ENCODE data around the gene KIAA0825.

KIAA0825 gene

DNA sequence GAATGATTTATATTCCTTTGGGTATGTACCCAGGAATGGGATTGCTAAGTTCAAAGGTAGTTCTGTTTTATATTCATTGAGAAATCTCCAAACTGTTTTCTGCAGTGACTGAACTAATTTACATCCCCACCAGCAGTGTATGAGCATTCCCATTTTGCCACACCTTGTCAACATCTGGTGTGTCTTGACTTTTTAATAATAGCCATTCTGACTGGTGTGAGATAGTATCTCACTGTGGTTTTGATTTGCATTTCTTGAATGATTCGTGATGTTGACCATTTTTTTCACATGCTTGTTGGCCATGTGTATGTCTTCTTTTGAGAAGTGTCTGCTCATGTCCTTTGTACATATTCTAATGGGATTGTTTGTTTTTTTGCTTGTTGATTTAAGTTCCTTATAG lies 421.5 kb downstream of the KIAA0825 start:
- Mint-ChIP-seq H3K9me3 (no peaks in the 10 kb centered on the region), H3K4me1 (no peaks in the 10 kb centered on the region), H3K27me3 (ENCODE audit: low read depth, poor library complexity) (peaks cover 5% of the 10 kb centered on the region), H3K36me3 (ENCODE audit: low read depth) (no peaks in the 10 kb centered on the region), H3K27ac (no peak overlapping the region), H3K4me3 (no peak overlapping the region)
- DNase-seq, result no peak
- TF ChIP-seq, protein P1, sequence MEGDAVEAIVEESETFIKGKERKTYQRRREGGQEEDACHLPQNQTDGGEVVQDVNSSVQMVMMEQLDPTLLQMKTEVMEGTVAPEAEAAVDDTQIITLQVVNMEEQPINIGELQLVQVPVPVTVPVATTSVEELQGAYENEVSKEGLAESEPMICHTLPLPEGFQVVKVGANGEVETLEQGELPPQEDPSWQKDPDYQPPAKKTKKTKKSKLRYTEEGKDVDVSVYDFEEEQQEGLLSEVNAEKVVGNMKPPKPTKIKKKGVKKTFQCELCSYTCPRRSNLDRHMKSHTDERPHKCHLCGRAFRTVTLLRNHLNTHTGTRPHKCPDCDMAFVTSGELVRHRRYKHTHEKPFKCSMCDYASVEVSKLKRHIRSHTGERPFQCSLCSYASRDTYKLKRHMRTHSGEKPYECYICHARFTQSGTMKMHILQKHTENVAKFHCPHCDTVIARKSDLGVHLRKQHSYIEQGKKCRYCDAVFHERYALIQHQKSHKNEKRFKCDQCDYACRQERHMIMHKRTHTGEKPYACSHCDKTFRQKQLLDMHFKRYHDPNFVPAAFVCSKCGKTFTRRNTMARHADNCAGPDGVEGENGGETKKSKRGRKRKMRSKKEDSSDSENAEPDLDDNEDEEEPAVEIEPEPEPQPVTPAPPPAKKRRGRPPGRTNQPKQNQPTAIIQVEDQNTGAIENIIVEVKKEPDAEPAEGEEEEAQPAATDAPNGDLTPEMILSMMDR (IDR thresholded peaks at IDR 0.05), result no peak

DNA sequence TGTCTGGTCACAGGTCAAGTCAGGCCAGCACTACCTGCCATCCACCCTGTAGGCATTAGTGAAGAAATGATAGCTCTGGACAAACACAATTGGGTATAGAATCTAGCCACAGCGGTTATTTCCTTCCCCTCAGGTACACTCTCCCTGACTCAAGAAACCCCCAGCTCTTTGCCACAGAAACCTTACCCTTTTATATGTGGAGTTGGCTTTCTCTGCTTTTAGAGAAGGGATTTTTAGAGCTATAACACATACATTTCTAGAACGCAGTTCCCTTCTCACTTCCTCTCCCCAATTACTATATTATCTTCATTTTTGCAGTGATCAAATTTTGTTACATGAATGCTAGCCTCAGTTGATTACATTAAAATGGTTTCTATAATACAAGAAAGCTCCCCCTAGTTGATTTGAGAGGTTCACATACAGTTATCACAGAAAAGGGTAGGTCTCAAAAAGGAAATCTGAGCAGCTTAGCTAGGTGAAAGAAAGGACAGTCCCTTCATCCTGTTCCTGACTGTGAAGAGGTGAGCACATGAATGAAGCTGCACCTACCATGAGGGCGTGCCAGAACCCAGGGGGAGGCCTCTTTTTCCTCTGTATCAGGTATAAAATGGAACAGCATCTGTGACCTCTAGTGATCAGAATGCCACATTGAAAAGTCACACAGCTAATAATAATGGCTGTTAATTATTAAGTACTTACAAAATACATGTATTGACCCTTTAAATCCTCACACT lies 425.6 kb downstream of the KIAA0825 start:
- H3K27ac Mint-ChIP-seq, result no peak overlapping the region
- H3K4me3 Mint-ChIP-seq, result no peak overlapping the region
- TF ChIP-seq, protein P1 (IDR thresholded peaks at IDR 0.05), result no peak
- no peaks in the 10 kb centered on the region for H3K4me1 Mint-ChIP-seq
- no peaks in the 10 kb centered on the region for H3K27me3 Mint-ChIP-seq (ENCODE audit: low read depth, poor library complexity)
- no peaks in the 10 kb centered on the region for H3K9me3 Mint-ChIP-seq
- no peaks in the 10 kb centered on the region for H3K36me3 Mint-ChIP-seq (ENCODE audit: low read depth)
- DNase-seq, result no peak

DNA sequence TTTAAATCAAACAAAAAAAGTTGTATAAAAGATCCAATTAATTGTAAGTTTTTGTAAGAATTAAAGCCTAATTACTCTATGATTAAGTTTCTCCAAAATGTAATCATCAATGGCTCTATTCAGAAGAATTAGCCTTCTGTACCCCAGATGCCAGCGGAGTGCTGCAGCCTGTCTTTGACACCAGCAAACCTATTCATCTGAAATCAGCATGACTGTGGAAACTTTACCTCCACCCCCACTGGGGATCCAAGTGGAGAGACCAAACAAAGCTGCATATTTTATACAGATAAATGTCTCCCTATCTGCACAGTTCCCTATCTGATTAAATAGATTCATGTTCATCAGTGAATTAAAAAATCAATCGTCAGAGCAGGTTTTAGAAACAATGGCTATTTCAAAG lies 426.8 kb downstream of the KIAA0825 start:
- peaks cover 4% of the 10 kb centered on the region for H3K9me3 Mint-ChIP-seq
- TF ChIP-seq, protein P1 (IDR thresholded peaks at IDR 0.05), result no peak
- H3K4me3 Mint-ChIP-seq, result no peak overlapping the region
- H3K4me1 Mint-ChIP-seq, result no peaks in the 10 kb centered on the region
- no peak overlapping the region for H3K27ac Mint-ChIP-seq
- peaks cover 3% of the 10 kb centered on the region for H3K27me3 Mint-ChIP-seq (ENCODE audit: low read depth, poor library complexity)
- H3K36me3 Mint-ChIP-seq (ENCODE audit: low read depth), result no peaks in the 10 kb centered on the region
- no peak for DNase-seq

DNA sequence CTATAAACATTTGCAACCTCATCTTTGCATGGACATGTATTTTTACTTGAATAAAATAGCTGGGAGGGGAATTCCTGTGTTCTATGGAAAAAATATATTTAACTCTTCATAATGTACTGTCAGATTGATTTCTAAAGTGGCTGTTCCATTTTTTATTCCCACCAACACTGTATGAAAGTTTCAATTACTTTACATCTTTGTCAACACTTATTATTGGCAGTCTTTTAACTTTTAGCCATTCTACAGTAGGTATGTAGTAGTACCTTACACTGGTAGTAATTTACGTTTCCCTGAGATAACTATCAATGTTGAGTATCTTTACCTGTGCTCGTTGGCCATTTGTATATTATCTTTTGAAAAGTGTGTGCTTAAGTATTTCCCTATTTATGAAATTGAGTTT lies 429.7 kb downstream of the KIAA0825 start:
- Mint-ChIP-seq H3K9me3 (peaks cover 4% of the 10 kb centered on the region), H3K4me3 (no peak overlapping the region), H3K27ac (no peak overlapping the region), H3K36me3 (ENCODE audit: low read depth) (no peaks in the 10 kb centered on the region), H3K4me1 (no peaks in the 10 kb centered on the region), H3K27me3 (ENCODE audit: low read depth, poor library complexity) (peaks cover 3% of the 10 kb centered on the region)
- DNase-seq, result no peak
- TF ChIP-seq, protein P1 (IDR thresholded peaks at IDR 0.05), result no peak

DNA sequence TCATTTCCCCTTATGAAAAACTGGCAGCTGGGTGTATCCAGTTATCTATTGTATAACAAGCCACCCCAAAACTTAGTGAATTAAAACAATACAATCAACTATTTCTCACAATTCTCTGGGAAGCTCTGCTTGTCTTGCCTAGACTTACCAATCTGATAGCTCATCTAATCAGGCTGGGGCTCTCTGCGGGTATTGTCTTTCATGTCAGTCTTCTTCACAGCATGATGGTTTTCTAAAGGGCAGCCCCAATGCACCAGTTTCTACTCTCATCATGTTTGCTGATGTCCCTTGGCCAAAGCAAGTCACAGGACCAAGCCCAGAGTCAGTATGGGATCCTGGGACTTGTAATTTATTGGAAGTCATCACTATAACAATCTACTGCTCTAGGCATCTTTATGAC lies 433.5 kb downstream of the KIAA0825 start:
- no peak for DNase-seq
- Mint-ChIP-seq H3K4me1 (no peaks in the 10 kb centered on the region), H3K9me3 (peaks cover 4% of the 10 kb centered on the region), H3K4me3 (no peak overlapping the region), H3K27ac (no peak overlapping the region), H3K27me3 (ENCODE audit: low read depth, poor library complexity) (peaks cover 3% of the 10 kb centered on the region), H3K36me3 (ENCODE audit: low read depth) (no peaks in the 10 kb centered on the region)
- TF ChIP-seq, protein P1 (IDR thresholded peaks at IDR 0.05), result no peak

DNA sequence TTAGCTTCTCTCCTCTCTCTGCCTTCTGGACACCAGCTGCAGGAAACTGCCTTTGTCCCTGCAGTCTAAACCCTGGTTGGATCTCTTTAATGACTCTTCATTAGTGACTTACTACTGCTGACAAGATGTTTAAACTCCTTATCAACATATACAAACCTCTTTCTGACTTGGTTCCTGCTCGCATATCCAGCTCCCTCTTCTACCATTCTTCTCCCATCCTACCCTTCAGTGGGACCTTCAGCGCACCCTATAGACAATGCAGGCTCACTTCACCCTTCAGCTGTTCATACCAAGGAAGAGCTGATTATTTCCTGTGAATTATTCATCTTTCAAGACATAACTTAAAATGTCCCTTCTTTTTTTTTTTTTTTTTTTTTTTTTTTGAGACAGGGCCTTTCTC lies 436.5 kb downstream of the KIAA0825 start:
- no peaks in the 10 kb centered on the region for H3K4me1 Mint-ChIP-seq

More for the DNA sequence above, 436.5 kb downstream of the KIAA0825 start:
- peaks cover 1% of the 10 kb centered on the region for H3K27me3 Mint-ChIP-seq (ENCODE audit: low read depth, poor library complexity)
- TF ChIP-seq, protein P1 (IDR thresholded peaks at IDR 0.05), result no peak
- H3K9me3 Mint-ChIP-seq, result peaks cover under 1% of the 10 kb centered on the region
- no peak overlapping the region for H3K27ac Mint-ChIP-seq
- H3K4me3 Mint-ChIP-seq, result no peak overlapping the region
- DNase-seq, result no peak
- H3K36me3 Mint-ChIP-seq (ENCODE audit: low read depth), result no peaks in the 10 kb centered on the region
